Measurements from ENCODE around the gene NR3C1.

NR3C1 gene

GRCh38 chr5:143376195-143376779 is 27.2 kb downstream of the NR3C1 start:
- no peak for DNase-seq (ENCODE audit: low read depth, low spot score)
- ChIA-PET CTCF (interaction anchor here (1.5 kb wide), 1 partner anchor 10 kb away, joined by 3 read pairs; no protein-coding TSS in a partner anchor), POLR2A (no interaction called here)
- TF ChIP-seq CTCF (IDR thresholded peaks at IDR 0.05; ENCODE audit: insufficient read depth, low read length, missing control alignments): no peak
- no peak overlapping the region for H3K4me3 ChIP-seq (ENCODE audit: low read depth, low read length)

GRCh38 chr5:143374496-143375217 is 28.8 kb downstream of the NR3C1 start:
- H3K4me3 ChIP-seq (ENCODE audit: low read depth, low read length): no peak overlapping the region
- TF ChIP-seq CTCF (IDR thresholded peaks at IDR 0.05; ENCODE audit: insufficient read depth, low read length, missing control alignments): no peak
- POLR2A ChIA-PET: interaction anchor here (0.6 kb wide), 1 partner anchor 18 kb away, joined by 3 read pairs; no protein-coding TSS in a partner anchor
- no peak for DNase-seq (ENCODE audit: low read depth, low spot score)
- CTCF ChIA-PET: interaction anchor here (0.9 to 1.5 kb wide), 3 partner anchors 14 to 450 kb away, joined by 3 to 4 read pairs (median 3); no protein-coding TSS in a partner anchor

GRCh38 chr5:143373076-143373475 is 30.4 kb downstream of the NR3C1 start:
- DNase-seq (ENCODE audit: low read depth, low spot score): no peak
- TF ChIP-seq CTCF (IDR thresholded peaks at IDR 0.05; ENCODE audit: insufficient read depth, low read length, missing control alignments): no peak
- CTCF ChIA-PET: interaction anchor here (1.1 to 1.5 kb wide), 2 partner anchors 12 to 312 kb away, joined by 3 to 4 read pairs; no protein-coding TSS in a partner anchor
- no peak overlapping the region for H3K4me3 ChIP-seq (ENCODE audit: low read depth, low read length)
- POLR2A ChIA-PET: no interaction called here

- no peak for TF ChIP-seq CTCF (IDR thresholded peaks at IDR 0.05; ENCODE audit: insufficient read depth, low read length, missing control alignments)
- ChIA-PET CTCF (interaction anchor here (1.1 kb wide), 1 partner anchor 313 kb away, joined by 3 read pairs; no protein-coding TSS in a partner anchor), POLR2A (no interaction called here)
- H3K4me3 ChIP-seq (ENCODE audit: low read depth, low read length): no peak overlapping the region
- no peak for DNase-seq (ENCODE audit: low read depth, low spot score)
These were observed 31.2 kb downstream of the NR3C1 start for GRCh38 chr5:143372187-143372829.

GRCh38 chr5:143370440-143370839 is 33.0 kb downstream of the NR3C1 start:
- POLR2A ChIA-PET: no interaction called here
- DNase-seq (ENCODE audit: low read depth, low spot score): no peak
- no peak for TF ChIP-seq CTCF (IDR thresholded peaks at IDR 0.05; ENCODE audit: insufficient read depth, low read length, missing control alignments)
- H3K4me3 ChIP-seq (ENCODE audit: low read depth, low read length): no peak overlapping the region
- CTCF ChIA-PET: interaction anchor here (1.2 to 1.4 kb wide), 2 partner anchors 10 to 30 kb away, joined by 3 to 4 read pairs; no protein-coding TSS in a partner anchor

GRCh38 chr5:143364061-143364460 is 39.4 kb downstream of the NR3C1 start:
- TF ChIP-seq CTCF (IDR thresholded peaks at IDR 0.05; ENCODE audit: insufficient read depth, low read length, missing control alignments): no peak
- H3K4me3 ChIP-seq (ENCODE audit: low read depth, low read length): no peak overlapping the region
- ChIA-PET POLR2A (no interaction called here), CTCF (no interaction called here)
- DNase-seq (ENCODE audit: low read depth, low spot score): no peak

Data from AG04449 (cell line).